K562 (cell line): ENCODE results near the gene GPX5. TPM values are rescaled to one million over a fixed set of nuclear protein-coding genes. Genes with fewer than 3 reads are reported as not detected.

Experiments used
- CBFA2T3 ChIP-seq: fragments of 450-650 bp; IDR thresholded peaks from 2 replicates; pipeline ENCODE4 v1.6.1; 2017
- CBX3 ChIP-seq, 2 experiments: IDR thresholded peaks; 1 replicate in 1 of 2; 2 replicates in 1 of 2; pipeline ENCODE4 v1.6.1; 2012; ENCODE audit warnings: inconsistent platforms in 2 of 2, low read length in 2 of 2, borderline replicate concordance in 1 of 2, control low read depth in 1 of 2
- CREB3 ChIP-seq: fragments of 450-650 bp; conservative IDR thresholded peaks from 2 replicates; pipeline ENCODE4 v1.6.1; 2016; ENCODE audit warnings: missing genetic modification characterization, low read depth, mild to moderate bottlenecking, missing compliant biosample characterization, moderate library complexity
- CTBP1 ChIP-seq: fragments of 450-650 bp; IDR thresholded peaks from 2 replicates; pipeline ENCODE4 v1.6.1; 2016; ENCODE audit warnings: borderline replicate concordance
- CXXC5 ChIP-seq: fragments of 250-450 bp; sonication (Bioruptor Pico); IDR thresholded peaks from 2 replicates; pipeline ENCODE4 v1.8.0; 2022; ENCODE audit warnings: inconsistent platforms, mild to moderate bottlenecking, moderate library complexity
- DPF2 ChIP-seq: fragments of 450-650 bp; IDR thresholded peaks from 2 replicates; pipeline ENCODE4 v1.6.1; 2016
- GATA2 ChIP-seq: sonication (generic); formaldehyde crosslinking; IDR thresholded peaks from 2 replicates; pipeline ENCODE4 v1.4.0; 2020; ENCODE audit warnings: mild to moderate bottlenecking, missing genetic modification reagents
- MAFG ChIP-seq: fragments of 450-650 bp; conservative IDR thresholded peaks from 2 replicates; pipeline ENCODE4 v1.6.1; 2016; ENCODE audit warnings: missing genetic modification characterization, missing compliant biosample characterization
- MNT ChIP-seq, 2 experiments: fragments of 450-650 bp; conservative IDR thresholded peaks; 2 replicates each; pipeline ENCODE4 v1.6.1; 2017; ENCODE audit warnings: mild to moderate bottlenecking in 2 of 2, moderate library complexity in 2 of 2
- NCOA1 ChIP-seq: fragments of 450-650 bp; IDR thresholded peaks from 2 replicates; pipeline ENCODE4 v1.6.1; 2016; ENCODE audit warnings: low read depth
- NCOR1 ChIP-seq: fragments of 450-650 bp; IDR thresholded peaks from 2 replicates; pipeline ENCODE4 v1.6.1; 2016; ENCODE audit warnings: mild to moderate bottlenecking, moderate library complexity
- POLR2H ChIP-seq: IDR thresholded peaks from 2 replicates; pipeline ENCODE4 v1.6.1; 2016; ENCODE audit warnings: missing genetic modification characterization, low read depth, mild to moderate bottlenecking, control low read depth, missing compliant biosample characterization, moderate library complexity
- POLR3A ChIP-seq: IDR thresholded peaks from 2 replicates; pipeline ENCODE4 v1.6.1; 2011; ENCODE audit warnings: borderline replicate concordance, mild to moderate bottlenecking, moderate library complexity; ENCODE audit not compliant: insufficient read length, insufficient read depth; ENCODE audit errors: extremely low read depth
- STAT5A ChIP-seq: IDR thresholded peaks from 2 replicates; pipeline ENCODE4 v1.6.1; 2012; ENCODE audit warnings: low read length, inconsistent platforms, borderline replicate concordance
- TCF3 ChIP-seq: sonication (generic); formaldehyde crosslinking; IDR thresholded peaks from 2 replicates; pipeline ENCODE4 v1.4.0; 2020; ENCODE audit warnings: mild to moderate bottlenecking, missing genetic modification reagents
- TEAD4 ChIP-seq, 2 experiments: sonication (generic) in 1 of 2; formaldehyde crosslinking in 1 of 2; IDR thresholded peaks; 2 replicates each; pipeline versions ENCODE4 v1.6.1 to v1.8.0; 2012 to 2022; ENCODE audit warnings: borderline replicate concordance in 1 of 2, inconsistent platforms in 1 of 2, low read length in 1 of 2, mild to moderate bottlenecking in 1 of 2, missing genetic modification reagents in 1 of 2
- TGIF2 ChIP-seq: sonication (generic); formaldehyde crosslinking; IDR thresholded peaks from 2 replicates; pipeline ENCODE4 v1.8.1; 2022; ENCODE audit warnings: mild to moderate bottlenecking, missing genetic modification reagents, moderate library complexity
- ZNF174 ChIP-seq: fragments of 250-450 bp; sonication (Bioruptor Pico); IDR thresholded peaks from 2 replicates; pipeline ENCODE4 v1.4.0; 2020; ENCODE audit warnings: mild to moderate bottlenecking
- ZNF76 ChIP-seq: fragments of 250-450 bp; sonication (Bioruptor Pico); IDR thresholded peaks from 2 replicates; pipeline ENCODE4 v1.4.0; 2020; ENCODE audit warnings: mild to moderate bottlenecking, moderate library complexity, borderline replicate concordance
- polyA plus RNA-seq, 8 experiments: library from polyadenylated mRNA; depleted of rRNA in 4 of 8; stranded (reverse) in 5 of 8; unstranded in 3 of 8; fragments of >200 nt; fragmentation: Nextera tagmentation in 2 of 8; fragmentation: Illumina TruSeq in 1 of 8; extraction: Ambion mirVana in 2 of 8; extraction: Trizol in 1 of 8; gene quantifications; 2 replicates each; pipeline versions ENCODE4 v1.2.1 to v1.2.3, GENCODE V29; 2011 to 2014; ENCODE audit warnings: inconsistent platforms in 1 of 8, missing spikeins in 1 of 8
- total RNA-seq, 7 experiments: library from RNA; depleted of rRNA in 6 of 7; stranded (reverse); fragments of >200 nt in 6 of 7; fragmentation: Illumina TruSeq in 2 of 7; extraction: Trizol in 2 of 7; gene quantifications; 2 replicates each; pipeline versions ENCODE4 v1.2.1 to v1.2.3, GENCODE V29; 2011 to 2021; ENCODE audit warnings: low replicate concordance in 1 of 7
- TF ChIP-seq, protein P1 (sequence below): fragments of 250-450 bp; sonication (Bioruptor Pico); IDR thresholded peaks from 2 replicates; pipeline ENCODE4 v1.4.0; 2020; ENCODE audit warnings: mild to moderate bottlenecking
- TF ChIP-seq, protein P2 (sequence below): sonication (generic); IDR thresholded peaks from 2 replicates; pipeline ENCODE4 v1.6.1; 2016

Gene GPX5
- total and polyA plus RNA-seq, 9 of the 15 experiments (the other 6 are each of a cell fraction or from before 2014, with no cell fraction given) = 0.07 to 0.18 (median 0.15) TPM; not detected in 6

DNA sequence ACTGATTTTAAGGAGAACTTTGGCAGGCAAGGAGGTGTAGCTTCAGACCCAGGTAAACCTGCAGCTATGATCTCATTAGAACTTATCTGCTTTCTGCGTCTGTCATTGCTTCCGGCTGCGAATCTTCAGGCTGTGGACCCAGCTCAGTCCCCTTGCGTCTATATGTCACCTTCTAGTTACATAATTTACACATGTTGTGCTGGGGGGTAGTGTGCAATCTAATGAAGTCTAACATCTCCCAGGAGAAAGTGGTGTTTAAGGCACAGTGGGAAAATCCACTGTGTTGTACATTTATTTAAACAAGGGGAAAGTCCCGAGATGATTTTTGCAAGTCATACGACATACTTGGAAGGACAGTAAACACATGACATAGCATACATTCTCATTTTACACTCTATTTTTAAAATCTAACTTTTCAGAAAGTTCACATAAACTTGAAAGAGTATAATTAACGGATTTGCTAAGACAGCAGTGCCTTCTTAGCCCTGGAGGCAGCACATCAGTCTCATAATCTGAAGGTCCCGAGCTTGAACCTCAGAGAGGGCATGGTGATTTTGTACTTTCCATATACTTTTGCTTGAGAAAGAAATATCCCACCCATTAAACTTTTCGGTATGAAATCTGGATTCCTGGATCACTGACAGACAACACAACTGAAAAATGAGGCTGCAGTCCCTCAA lies 45.3 kb upstream of the GPX5 start (continued):
- TF ChIP-seq, protein P1, sequence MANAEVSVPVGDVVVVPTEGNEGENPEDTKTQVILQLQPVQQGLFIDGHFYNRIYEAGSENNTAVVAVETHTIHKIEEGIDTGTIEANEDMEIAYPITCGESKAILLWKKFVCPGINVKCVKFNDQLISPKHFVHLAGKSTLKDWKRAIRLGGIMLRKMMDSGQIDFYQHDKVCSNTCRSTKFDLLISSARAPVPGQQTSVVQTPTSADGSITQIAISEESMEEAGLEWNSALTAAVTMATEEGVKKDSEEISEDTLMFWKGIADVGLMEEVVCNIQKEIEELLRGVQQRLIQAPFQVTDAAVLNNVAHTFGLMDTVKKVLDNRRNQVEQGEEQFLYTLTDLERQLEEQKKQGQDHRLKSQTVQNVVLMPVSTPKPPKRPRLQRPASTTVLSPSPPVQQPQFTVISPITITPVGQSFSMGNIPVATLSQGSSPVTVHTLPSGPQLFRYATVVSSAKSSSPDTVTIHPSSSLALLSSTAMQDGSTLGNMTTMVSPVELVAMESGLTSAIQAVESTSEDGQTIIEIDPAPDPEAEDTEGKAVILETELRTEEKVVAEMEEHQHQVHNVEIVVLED (CRISPR knock-in tag) = no peak
- TF ChIP-seq ZNF174 (CRISPR knock-in tag) (no peak), CXXC5 (CRISPR knock-in tag) (peak; percentile 62), TEAD4 (IDR thresholded peaks at IDR 0.05; ENCODE audit: low read length) (peak; percentile 85), TEAD4 (CRISPR knock-in tag; IDR thresholded peaks at IDR 0.05; ENCODE audit: borderline replicate concordance) (no peak), CREB3 (tag) (0 out of 2 replicates have a peak, but pooled peaks have one; percentile 22), MNT (conservative IDR thresholded peaks at IDR 0.05) (peak; percentile 56 to 68), ZNF76 (CRISPR knock-in tag) (no peak), POLR3A (peak; percentile 68), CBFA2T3 (peak; percentile 86), GATA2 (CRISPR knock-in tag) (peak; percentile 77), POLR2H (tag) (peak; percentile 47), CTBP1 (peak; percentile 83; the same call in 1 of the 2 replicates), STAT5A (peak; percentile 70; the same call in 1 of the 2 replicates), MAFG (tag) (peak; percentile 92), DPF2 (peak; percentile 96), TCF3 (CRISPR knock-in tag) (peak; percentile 86), TGIF2 (CRISPR knock-in tag) (no peak), NCOA1 (peak; percentile 76; the same call in 1 of the 2 replicates), NCOR1 (peak; percentile 79), CBX3 (IDR thresholded peaks at IDR 0.05; ENCODE audit: borderline replicate concordance in 1 of 2, low read length in 2 of 2) (peak in 1 of 2 experiments; percentile 71; a peak in 1 of 3 replicates)
- TF ChIP-seq, protein P2, sequence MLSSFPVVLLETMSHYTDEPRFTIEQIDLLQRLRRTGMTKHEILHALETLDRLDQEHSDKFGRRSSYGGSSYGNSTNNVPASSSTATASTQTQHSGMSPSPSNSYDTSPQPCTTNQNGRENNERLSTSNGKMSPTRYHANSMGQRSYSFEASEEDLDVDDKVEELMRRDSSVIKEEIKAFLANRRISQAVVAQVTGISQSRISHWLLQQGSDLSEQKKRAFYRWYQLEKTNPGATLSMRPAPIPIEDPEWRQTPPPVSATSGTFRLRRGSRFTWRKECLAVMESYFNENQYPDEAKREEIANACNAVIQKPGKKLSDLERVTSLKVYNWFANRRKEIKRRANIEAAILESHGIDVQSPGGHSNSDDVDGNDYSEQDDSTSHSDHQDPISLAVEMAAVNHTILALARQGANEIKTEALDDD = peak; percentile 35; the same call in 1 of the 2 replicates
